Measurements from ENCODE around the gene KIRREL1. TPM values are rescaled to one million over a fixed set of nuclear protein-coding genes. Genes with fewer than 3 reads are reported as not detected.

KIRREL1 gene
- total RNA-seq, 1 donor from 2014 or later = 39.5 TPM

DNA sequence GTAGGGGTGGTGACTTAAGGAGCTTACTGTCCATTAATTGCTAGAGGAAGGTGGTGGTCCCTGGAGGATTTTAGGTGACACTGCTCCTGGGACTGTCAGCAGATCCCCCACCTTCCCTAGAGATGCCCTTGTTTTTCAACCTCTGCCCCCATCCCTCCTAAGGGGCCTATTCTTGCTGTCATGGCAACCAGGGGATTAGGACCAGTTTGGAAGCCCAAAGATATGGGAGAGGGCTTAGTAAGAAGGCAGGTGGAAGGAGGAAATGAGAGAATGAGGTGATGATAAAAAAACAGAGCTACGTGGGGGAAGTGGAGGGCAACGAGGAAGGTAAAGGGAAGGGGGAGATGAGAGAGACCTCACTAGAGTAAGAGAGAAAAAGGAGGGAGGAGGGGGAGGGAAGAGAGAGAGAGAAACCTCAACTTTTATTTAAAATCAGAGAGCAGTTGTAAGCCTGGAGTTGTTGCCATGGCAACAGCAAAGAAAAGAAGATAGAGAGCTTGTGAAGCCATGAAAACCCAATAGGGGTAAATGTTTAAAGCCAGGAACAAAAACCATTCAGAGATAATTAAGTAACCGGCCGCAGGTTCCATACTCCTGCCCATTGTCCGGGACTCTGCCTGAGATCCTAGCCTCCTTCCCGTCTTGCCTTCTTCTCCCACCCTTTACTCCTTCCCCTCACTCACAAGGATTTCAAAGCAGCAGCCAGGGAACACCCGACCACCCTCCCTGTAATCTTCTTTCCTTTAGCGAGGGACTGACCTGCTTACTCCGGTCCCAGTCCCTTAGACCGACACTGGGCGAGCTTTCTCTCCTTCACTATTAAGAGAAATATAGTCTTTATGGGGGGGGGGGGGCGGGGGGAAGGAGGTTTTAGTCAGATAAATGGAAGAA is 20.6 kb downstream of the KIRREL1 start:
- no peak for TF ChIP-seq EZH2 (IDR thresholded peaks at IDR 0.05)
- TF ChIP-seq, protein P1, sequence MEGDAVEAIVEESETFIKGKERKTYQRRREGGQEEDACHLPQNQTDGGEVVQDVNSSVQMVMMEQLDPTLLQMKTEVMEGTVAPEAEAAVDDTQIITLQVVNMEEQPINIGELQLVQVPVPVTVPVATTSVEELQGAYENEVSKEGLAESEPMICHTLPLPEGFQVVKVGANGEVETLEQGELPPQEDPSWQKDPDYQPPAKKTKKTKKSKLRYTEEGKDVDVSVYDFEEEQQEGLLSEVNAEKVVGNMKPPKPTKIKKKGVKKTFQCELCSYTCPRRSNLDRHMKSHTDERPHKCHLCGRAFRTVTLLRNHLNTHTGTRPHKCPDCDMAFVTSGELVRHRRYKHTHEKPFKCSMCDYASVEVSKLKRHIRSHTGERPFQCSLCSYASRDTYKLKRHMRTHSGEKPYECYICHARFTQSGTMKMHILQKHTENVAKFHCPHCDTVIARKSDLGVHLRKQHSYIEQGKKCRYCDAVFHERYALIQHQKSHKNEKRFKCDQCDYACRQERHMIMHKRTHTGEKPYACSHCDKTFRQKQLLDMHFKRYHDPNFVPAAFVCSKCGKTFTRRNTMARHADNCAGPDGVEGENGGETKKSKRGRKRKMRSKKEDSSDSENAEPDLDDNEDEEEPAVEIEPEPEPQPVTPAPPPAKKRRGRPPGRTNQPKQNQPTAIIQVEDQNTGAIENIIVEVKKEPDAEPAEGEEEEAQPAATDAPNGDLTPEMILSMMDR (IDR thresholded peaks at IDR 0.05) = peak; percentile 10
- no peak for TF ChIP-seq EZH2phosphoT487 (IDR thresholded peaks at IDR 0.05)
- H3K27ac Mint-ChIP-seq = peak overlapping the region; percentile 99
- H3K9me3 Mint-ChIP-seq = no peaks in the 10 kb centered on the region
- H3F3A ChIP-seq (ENCODE audit: low read depth) = peaks cover 71% of the 10 kb centered on the region
- DNase-seq (ENCODE audit: low spot score) = peak; percentile 90
- no peak overlapping the region for H3K9ac ChIP-seq
- H3K4me3 Mint-ChIP-seq = peak overlapping the region; percentile 82
- H3K4me1 ChIP-seq = peaks cover 98% of the 10 kb centered on the region
- H3K4me1 Mint-ChIP-seq = peaks cover 98% of the 10 kb centered on the region
- H3K36me3 Mint-ChIP-seq = peaks cover 2% of the 10 kb centered on the region
- H3K27ac ChIP-seq = peak overlapping the region; percentile 99
- H3K4me2 ChIP-seq = peak overlapping the region; percentile 81
- no peaks in the 10 kb centered on the region for H3K9me3 ChIP-seq (ENCODE audit: low read depth)
- peaks cover 16% of the 10 kb centered on the region for H3K27me3 Mint-ChIP-seq (ENCODE audit: insufficient read depth, low read depth)
- no peaks in the 10 kb centered on the region for H3K36me3 ChIP-seq
- H2AFZ ChIP-seq (replicated peaks) = no peak overlapping the region
- no peaks in the 10 kb centered on the region for H3K27me3 ChIP-seq
- H4K20me1 ChIP-seq (ENCODE audit: low read depth) = peaks cover 57% of the 10 kb centered on the region
- peak overlapping the region; percentile 35 for H3K4me3 ChIP-seq
- peaks cover 92% of the 10 kb centered on the region for H3K79me2 ChIP-seq (ENCODE audit: low read depth)

DNA sequence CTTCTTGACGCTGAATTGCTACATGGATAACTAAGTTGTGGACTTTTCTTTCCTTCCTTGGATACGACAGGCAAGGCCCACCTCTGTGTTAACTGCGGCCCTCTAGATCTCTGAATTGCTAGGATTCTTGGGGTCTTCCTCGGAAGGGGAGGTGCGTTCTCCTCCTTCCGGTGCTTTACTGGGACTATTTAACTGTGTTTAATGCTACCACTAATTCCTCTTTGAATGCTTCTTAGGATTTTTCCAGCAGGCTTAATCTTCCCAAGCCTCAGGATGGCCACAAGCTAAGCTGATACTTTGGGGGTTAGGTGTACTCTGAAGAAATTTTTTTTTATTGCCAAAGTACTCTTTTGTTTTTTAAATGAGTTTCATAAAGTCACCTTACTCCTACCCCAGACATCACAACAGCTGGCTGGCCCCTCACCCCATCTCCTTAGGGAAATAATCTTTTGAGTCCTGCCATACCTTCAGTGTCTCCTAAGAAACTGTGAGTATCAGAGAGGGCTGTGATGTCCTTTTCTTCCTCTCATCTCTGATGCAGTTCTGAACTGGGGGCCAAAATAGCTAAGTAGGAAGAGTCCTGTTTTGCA is 21.4 kb downstream of the KIRREL1 start:
- Histone ChIP-seq H2AFZ (replicated peaks) (no peak overlapping the region), H3K79me2 (ENCODE audit: low read depth) (peaks cover 91% of the 10 kb centered on the region), H3K4me2 (peak overlapping the region; percentile 81), H3K4me1 (peaks cover 96% of the 10 kb centered on the region), H3F3A (ENCODE audit: low read depth) (peaks cover 75% of the 10 kb centered on the region), H3K9me3 (ENCODE audit: low read depth) (no peaks in the 10 kb centered on the region), H3K36me3 (no peaks in the 10 kb centered on the region), H3K4me3 (peak overlapping the region; percentile 35), H3K27ac (peak overlapping the region; percentile 99), H3K27me3 (no peaks in the 10 kb centered on the region), H3K9ac (no peak overlapping the region), H4K20me1 (ENCODE audit: low read depth) (peaks cover 51% of the 10 kb centered on the region)
- TF ChIP-seq, protein P1 (IDR thresholded peaks at IDR 0.05) = no peak
- TF ChIP-seq EZH2 (IDR thresholded peaks at IDR 0.05) = no peak
- TF ChIP-seq EZH2phosphoT487 (IDR thresholded peaks at IDR 0.05) = no peak
- Mint-ChIP-seq H3K9me3 (no peaks in the 10 kb centered on the region), H3K36me3 (peaks cover 2% of the 10 kb centered on the region), H3K4me3 (peak overlapping the region; percentile 76), H3K4me1 (peaks cover 98% of the 10 kb centered on the region), H3K27me3 (ENCODE audit: insufficient read depth, low read depth) (peaks cover 14% of the 10 kb centered on the region), H3K27ac (peak overlapping the region; percentile 98)
- peak; percentile 71 for DNase-seq (ENCODE audit: low spot score)

DNA sequence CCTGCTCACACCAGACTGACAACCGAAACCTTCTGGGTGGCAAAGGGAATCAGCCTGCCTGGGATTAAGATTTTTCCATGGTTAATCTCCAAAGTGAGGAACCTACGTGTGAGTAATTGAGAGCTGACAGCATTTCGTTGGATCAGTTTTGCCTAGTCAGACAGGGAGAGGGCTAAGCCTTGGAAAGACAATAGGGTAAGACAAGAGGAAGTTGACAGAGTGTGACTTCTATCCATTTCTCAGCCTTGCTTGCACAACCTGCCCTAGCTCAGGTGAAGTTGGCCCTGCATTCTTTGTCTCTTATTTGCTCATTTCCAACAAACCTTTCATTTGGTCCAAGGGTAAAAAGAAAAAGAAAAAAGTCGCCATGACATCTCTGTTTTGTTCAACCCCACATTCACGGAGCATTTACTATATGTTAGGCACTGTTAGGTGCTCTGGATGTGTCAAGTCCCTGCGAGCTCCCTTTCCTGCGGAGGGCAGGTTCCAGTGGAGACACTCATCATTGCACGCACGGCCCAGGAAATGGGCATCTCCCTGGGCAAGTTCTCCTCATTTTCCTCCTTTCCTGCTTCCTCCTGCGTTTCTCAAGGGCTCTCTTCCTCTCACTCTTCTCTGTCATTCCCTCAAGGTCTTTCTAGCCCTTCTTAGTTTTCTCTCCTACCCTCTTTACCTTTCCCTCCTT is 23.3 kb downstream of the KIRREL1 start:
- H3K27me3 Mint-ChIP-seq (ENCODE audit: insufficient read depth, low read depth) = peaks cover 7% of the 10 kb centered on the region
- peak overlapping the region; percentile 69 for H3K4me2 ChIP-seq
- peaks cover 2% of the 10 kb centered on the region for H3K36me3 Mint-ChIP-seq
- H2AFZ ChIP-seq (replicated peaks) = no peak overlapping the region
- H3K27me3 ChIP-seq = no peaks in the 10 kb centered on the region
- H3K9me3 ChIP-seq (ENCODE audit: low read depth) = no peaks in the 10 kb centered on the region
- H3K79me2 ChIP-seq (ENCODE audit: low read depth) = peaks cover 91% of the 10 kb centered on the region
- no peak overlapping the region for H3K9ac ChIP-seq
- H3K27ac ChIP-seq = peak overlapping the region; percentile 97
- peaks cover 94% of the 10 kb centered on the region for H3K4me1 Mint-ChIP-seq
- H3K4me1 ChIP-seq = peaks cover 97% of the 10 kb centered on the region
- H3K36me3 ChIP-seq = no peaks in the 10 kb centered on the region
- peaks cover 80% of the 10 kb centered on the region for H3F3A ChIP-seq (ENCODE audit: low read depth)
- H3K4me3 ChIP-seq = no peak overlapping the region
- TF ChIP-seq EZH2 (IDR thresholded peaks at IDR 0.05) (no peak), EZH2phosphoT487 (IDR thresholded peaks at IDR 0.05) (no peak)
- TF ChIP-seq, protein P1 (IDR thresholded peaks at IDR 0.05) = no peak
- peaks cover 47% of the 10 kb centered on the region for H4K20me1 ChIP-seq (ENCODE audit: low read depth)
- DNase-seq (ENCODE audit: low spot score) = peak; percentile 69
- no peaks in the 10 kb centered on the region for H3K9me3 Mint-ChIP-seq
- H3K27ac Mint-ChIP-seq = peak overlapping the region; percentile 68
- peak overlapping the region; percentile 52 for H3K4me3 Mint-ChIP-seq

Measured in neural progenitor cell (in vitro differentiated cells).